Glutamatergic neuron (in vitro differentiated cells): ENCODE measurements around the gene CD200R1. TPM values are rescaled to one million over a fixed set of nuclear protein-coding genes. Genes with fewer than 3 reads are reported as not detected.
"Not testable (repeated sequence)": the region's sequence is repeated elsewhere in the genome, so short reads cannot be mapped to it uniquely, and the experiment has no call there.

Source experiments
- DNase-seq: peaks from one replicate; pipeline ENCODE4 v3.0.0; 2022
- H3K27ac Mint-ChIP-seq: one replicate; pipeline ENCODE4 v1.8.0; 2020; ENCODE audit warnings: mild to moderate bottlenecking, mixed read lengths, inconsistent platforms; ENCODE audit not compliant: unreplicated experiment
- H3K27me3 Mint-ChIP-seq: one replicate; pipeline ENCODE4 v1.8.0; 2020; ENCODE audit warnings: mild to moderate bottlenecking, moderate library complexity, mixed read lengths, inconsistent platforms; ENCODE audit not compliant: unreplicated experiment
- H3K36me3 Mint-ChIP-seq: one replicate; pipeline ENCODE4 v1.8.0; 2020; ENCODE audit warnings: mild to moderate bottlenecking, mixed read lengths, inconsistent platforms; ENCODE audit not compliant: unreplicated experiment
- H3K4me1 Mint-ChIP-seq: one replicate; pipeline ENCODE4 v1.8.0; 2020; ENCODE audit warnings: mild to moderate bottlenecking, low read depth, mixed read lengths, inconsistent platforms; ENCODE audit not compliant: unreplicated experiment
- H3K4me3 Mint-ChIP-seq: one replicate; pipeline ENCODE4 v1.8.0; 2020; ENCODE audit warnings: mild to moderate bottlenecking, mixed read lengths, inconsistent platforms; ENCODE audit not compliant: unreplicated experiment
- H3K9me3 Mint-ChIP-seq: one replicate; pipeline ENCODE4 v1.8.0; 2020; ENCODE audit warnings: mild to moderate bottlenecking, moderate library complexity, mixed read lengths, inconsistent platforms; ENCODE audit not compliant: unreplicated experiment
- CTCF ChIP-seq: fragments of 200-600 bp; sonication (generic); IDR thresholded peaks from one replicate; pipeline ENCODE4 v1.5.0; 2021; ENCODE audit not compliant: partially characterized antibody, unreplicated experiment
- total RNA-seq: library from RNA; stranded (reverse); fragmentation: NEBNext Ultra II Directional; extraction: Animal tissue kit (Norgen Biotek cat#: 25700); gene quantifications from one replicate; pipeline ENCODE4 v1.2.1, GENCODE V29; 2021; ENCODE audit not compliant: unreplicated experiment

Gene CD200R1
- total RNA-seq, 1 donor from 2014 or later, result not detected

- no peak for DNase-seq
- no peak for TF ChIP-seq CTCF
- Mint-ChIP-seq H3K9me3 (no peaks in the 10 kb centered on the region), H3K36me3 (no peaks in the 10 kb centered on the region), H3K4me1 (no peaks in the 10 kb centered on the region), H3K27me3 (no peaks in the 10 kb centered on the region), H3K27ac (no peak overlapping the region), H3K4me3 (no peak overlapping the region)
Observed at GRCh38 chr3:112925969-112926368, 48.9 kb downstream of the CD200R1 start.

GRCh38 chr3:112925560-112925959, 49.3 kb downstream of the CD200R1 start:
- no peak overlapping the region for H3K27ac Mint-ChIP-seq
- DNase-seq, result no peak
- TF ChIP-seq CTCF, result no peak
- H3K4me1 Mint-ChIP-seq, result no peaks in the 10 kb centered on the region
- no peaks in the 10 kb centered on the region for H3K27me3 Mint-ChIP-seq
- no peak overlapping the region for H3K4me3 Mint-ChIP-seq
- H3K36me3 Mint-ChIP-seq, result no peaks in the 10 kb centered on the region
- H3K9me3 Mint-ChIP-seq, result no peaks in the 10 kb centered on the region

DNA sequence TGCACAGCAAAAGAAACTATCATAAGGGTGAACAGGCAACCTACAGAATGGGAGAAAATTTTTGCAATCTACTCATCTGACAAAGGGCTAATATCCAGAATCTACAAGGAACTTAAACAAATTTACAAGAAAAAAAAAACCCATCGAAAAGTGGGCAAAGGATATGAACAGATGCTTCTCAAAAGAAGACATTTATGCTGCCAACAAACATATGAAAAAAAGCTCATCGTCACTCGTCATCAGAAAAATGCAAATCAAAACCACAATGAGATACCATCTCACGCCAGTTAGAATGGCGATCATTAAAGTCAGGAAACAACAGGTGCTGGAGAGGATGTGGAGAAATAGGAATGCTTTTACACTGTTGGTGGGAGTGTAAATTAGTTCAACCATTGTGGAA, 55.4 kb downstream of the CD200R1 start:
- not testable (repeated sequence) for H3K27ac Mint-ChIP-seq, H3K4me3 Mint-ChIP-seq, DNase-seq, H3K4me1 Mint-ChIP-seq, H3K27me3 Mint-ChIP-seq, H3K9me3 Mint-ChIP-seq
- H3K36me3 Mint-ChIP-seq, result peaks cover 15% of the 10 kb centered on the region

- peaks cover 11% of the 10 kb centered on the region for H3K36me3 Mint-ChIP-seq
- H3K27me3 Mint-ChIP-seq, result no peaks in the 10 kb centered on the region
- TF ChIP-seq CTCF, result no peak
- DNase-seq, result no peak
- H3K4me1 Mint-ChIP-seq, result no peaks in the 10 kb centered on the region
- H3K9me3 Mint-ChIP-seq, result peaks cover 4% of the 10 kb centered on the region
- H3K27ac Mint-ChIP-seq, result no peak overlapping the region
- H3K4me3 Mint-ChIP-seq, result no peak overlapping the region
Observed at GRCh38 chr3:112908252-112908651, 66.7 kb downstream of the CD200R1 start.

- H3K27me3 Mint-ChIP-seq, result no peaks in the 10 kb centered on the region
Observed at GRCh38 chr3:112904786-112905185, 70.1 kb downstream of the CD200R1 start.

More at GRCh38 chr3:112904786-112905185, 70.1 kb downstream of the CD200R1 start:
- no peak overlapping the region for H3K27ac Mint-ChIP-seq
- H3K4me3 Mint-ChIP-seq, result no peak overlapping the region
- no peak for TF ChIP-seq CTCF
- H3K4me1 Mint-ChIP-seq, result no peaks in the 10 kb centered on the region
- H3K36me3 Mint-ChIP-seq, result peaks cover 14% of the 10 kb centered on the region
- peaks cover 3% of the 10 kb centered on the region for H3K9me3 Mint-ChIP-seq
- no peak for DNase-seq
